Heart right ventricle (tissue), 16 donors: ENCODE data around the gene PRG3. TPM values are rescaled to one million over a fixed set of nuclear protein-coding genes. Genes with fewer than 3 reads are reported as not detected.
"Not testable (repeated sequence)": the region's sequence is repeated elsewhere in the genome, so short reads cannot be mapped to it uniquely, and the experiment has no call there.

Source experiments
- ATAC-seq, 8 donors: fragments of 200-7000 bp; cut with Tn5 transposase; one replicate each; pipeline ENCODE4 v1.9.1; 2020; ENCODE audit warnings: mild to moderate bottlenecking in 8 of 8, moderate library complexity in 8 of 8, moderate number of reproducible peaks in 1 of 8
- DNase-seq, 2 donors: peaks; one replicate each; pipeline ENCODE4 v3.0.0-alpha.2; 2020
- H3K27ac ChIP-seq, 10 donors: fragments of 200-600 bp; sonication (generic) in 2 of 10; one replicate each; pipeline versions ENCODE4 v1.5.0 to v1.8.0; 2020 to 2022; ENCODE audit warnings: mild to moderate bottlenecking in 3 of 10
- H3K27me3 ChIP-seq, 7 donors: fragments of 200-600 bp; one replicate each; pipeline ENCODE4 v1.8.0; 2021 to 2022; ENCODE audit warnings: mild to moderate bottlenecking in 2 of 7
- H3K36me3 ChIP-seq, 9 donors: fragments of 200-600 bp; sonication (generic) in 1 of 9; one replicate each; pipeline versions ENCODE4 v1.5.0 to v1.8.0; 2020 to 2022; ENCODE audit warnings: mild to moderate bottlenecking in 2 of 9
- H3K4me1 ChIP-seq, 9 donors: fragments of 200-600 bp; sonication (generic) in 1 of 9; one replicate each; pipeline versions ENCODE4 v1.5.0 to v1.8.0; 2020 to 2022; ENCODE audit warnings: mild to moderate bottlenecking in 4 of 9
- H3K4me3 ChIP-seq, 10 donors: fragments of 200-600 bp; sonication (generic) in 2 of 10; one replicate each; pipeline versions ENCODE4 v1.5.0 to v1.8.0; 2020 to 2022; ENCODE audit warnings: mild to moderate bottlenecking in 7 of 10, moderate library complexity in 2 of 10
- H3K9me3 ChIP-seq, 11 donors: fragments of 200-600 bp in 10 of 11; sonication (generic) in 2 of 11; one replicate each; pipeline versions ENCODE4 v1.5.0 to v1.8.0; 2013 to 2022; ENCODE audit warnings: mild to moderate bottlenecking in 2 of 11, control low read depth in 1 of 11, moderate library complexity in 1 of 11
- WGBS, 2 donors: extraction: QIAGEN DNeasy Blood & Tissue Kit; methylation state at CpG; one replicate each; pipeline ENCODE4 v1.1.7; 2013; ENCODE audit warnings: inconsistent platforms in 1 of 2; 5-methylcytosine and 5-hydroxymethylcytosine counted together
- intact Hi-C, 10 donors: fragments of 100-400 bp; cut with DNase I; formaldehyde crosslinking; loops; one replicate each; pipeline versions ENCODE4 v1.11.1 to v1.14.2; 2022
- polyA plus RNA-seq, 2 donors: library from polyadenylated mRNA; stranded (reverse); fragments of 200-250 nt; gene quantifications; one replicate each; pipeline ENCODE4 v1.2.3, GENCODE V29; 2013
- total RNA-seq, 10 donors: library from RNA; stranded (reverse); fragmentation: NEBNext Ultra II Directional in 3 of 10; extraction: Animal tissue kit (Norgen Biotek cat#: 25700) in 3 of 10; gene quantifications; one replicate each; pipeline versions ENCODE4 v1.2.1 to v1.2.4, GENCODE V29; 2021 to 2023
- TF ChIP-seq, protein P1 (sequence below), 9 donors: fragments of 200-600 bp; sonication (generic) in 2 of 9; IDR thresholded peaks; one replicate each; pipeline versions ENCODE4 v1.5.0 to v1.8.0; 2021 to 2022; ENCODE audit warnings: antibody characterized with exemption in 9 of 9, mild to moderate bottlenecking in 5 of 9, moderate library complexity in 1 of 9
- donor health status: Arrhythmogenic right ventricular cardiomyopathy.
- donor health status: ischemic (EF 13 %, LVEDD 7.1; RV severe dilation, severe dysfunction).
- donor health status: healthy with polysubstance abuse.
- donor health status: DM: no; HTN: yes; CAD: no.
- donor health status: DM: no; HTN: no; CAD: no.
- donor health status: ischemic (EF 25% LVEDD 6.9; RV normal size, moderate dysfunction).
- donor health status: ischemic (EF 25% LVEDD 5.7; RV mildly dilated, moderate dysfunction).
- donor health status: healthy.
- donor health status: DM: yes; HTN: yes; CAD: no.
- donor health status: Ischemic cardiomyopathy.
- donor health status: ischemic (EF 35%, LVEDD 5.7; RV mildly dilated, moderate dysfunction).
- donor health status: nonischemic (EF 11% LVEDD 7.7; RV severe dilation, severe dysfunction).
- donor health status: DM: yes; HTN: yes; CAD: no.
- donor health status: PGD.
- donor health status: ischemic (EF 29% LVEDD 5.4; RV normal size, mild dysfunction).
- donor health status: nonischemic (EF 23%, LVEDD 6.1; RV moderate dilation, normal function).

The PRG3 gene
- total and polyA plus RNA-seq, 12 donors = not detected

DNA sequence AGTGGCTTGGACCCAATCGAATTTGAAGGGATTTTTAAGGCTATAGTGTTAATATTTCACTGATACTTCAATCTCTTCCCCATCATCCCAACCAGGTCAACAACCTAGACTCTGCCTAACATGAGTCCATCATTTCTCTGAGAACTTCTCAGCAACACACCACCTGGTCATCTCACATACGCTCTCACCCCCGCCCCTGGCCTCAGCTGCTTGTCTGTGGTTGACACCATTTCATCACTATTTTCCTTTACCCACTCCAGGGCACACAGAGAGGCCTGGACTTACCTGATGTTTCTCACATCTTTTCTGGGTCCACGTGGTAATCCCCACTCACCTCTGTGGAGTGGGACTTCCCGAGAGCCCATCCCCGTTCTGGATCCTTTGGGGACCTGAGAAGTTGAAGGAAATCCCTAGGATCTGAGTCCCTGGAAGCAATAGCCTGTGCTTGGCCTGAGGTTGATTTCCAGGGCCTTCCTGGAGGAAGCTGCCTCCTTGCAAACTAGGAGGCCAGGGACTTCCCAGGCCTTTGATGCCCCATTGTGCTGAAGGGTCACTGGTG is 39.6 kb downstream of the PRG3 start:
- intact Hi-C loops = loop anchor here in 6 of 10 donors (5.0 to 10.0 kb wide), 7 partner anchors 113 to 1183 kb away; partner anchors contain the start of gene YPEL4 (in 4 of the 6)
- ATAC-seq (no peak), DNase-seq (no peak)
- Histone ChIP-seq H3K9me3 (no peaks in the 10 kb centered on the region), H3K27ac (no peak overlapping the region), H3K27me3 (peaks cover 0 to 9% (median 0%) of the 10 kb centered on the region in 7 donors), H3K4me1 (peaks cover 0 to 4% (median 2%) of the 10 kb centered on the region in 9 donors), H3K4me3 (no peak overlapping the region), H3K36me3 (no peaks in the 10 kb centered on the region)
- TF ChIP-seq, protein P1, sequence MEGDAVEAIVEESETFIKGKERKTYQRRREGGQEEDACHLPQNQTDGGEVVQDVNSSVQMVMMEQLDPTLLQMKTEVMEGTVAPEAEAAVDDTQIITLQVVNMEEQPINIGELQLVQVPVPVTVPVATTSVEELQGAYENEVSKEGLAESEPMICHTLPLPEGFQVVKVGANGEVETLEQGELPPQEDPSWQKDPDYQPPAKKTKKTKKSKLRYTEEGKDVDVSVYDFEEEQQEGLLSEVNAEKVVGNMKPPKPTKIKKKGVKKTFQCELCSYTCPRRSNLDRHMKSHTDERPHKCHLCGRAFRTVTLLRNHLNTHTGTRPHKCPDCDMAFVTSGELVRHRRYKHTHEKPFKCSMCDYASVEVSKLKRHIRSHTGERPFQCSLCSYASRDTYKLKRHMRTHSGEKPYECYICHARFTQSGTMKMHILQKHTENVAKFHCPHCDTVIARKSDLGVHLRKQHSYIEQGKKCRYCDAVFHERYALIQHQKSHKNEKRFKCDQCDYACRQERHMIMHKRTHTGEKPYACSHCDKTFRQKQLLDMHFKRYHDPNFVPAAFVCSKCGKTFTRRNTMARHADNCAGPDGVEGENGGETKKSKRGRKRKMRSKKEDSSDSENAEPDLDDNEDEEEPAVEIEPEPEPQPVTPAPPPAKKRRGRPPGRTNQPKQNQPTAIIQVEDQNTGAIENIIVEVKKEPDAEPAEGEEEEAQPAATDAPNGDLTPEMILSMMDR (IDR thresholded peaks at IDR 0.05) = no peak
- 79 to 85% methylated on average over 6 of the region's 6 CpGs for WGBS, 2 donors

- Histone ChIP-seq H3K4me1 (peaks cover 0 to 9% (median 6%) of the 10 kb centered on the region in 9 donors), H3K27me3 (peaks cover 0 to 9% (median 0%) of the 10 kb centered on the region in 7 donors), H3K4me3 (no peak overlapping the region), H3K36me3 (no peaks in the 10 kb centered on the region), H3K27ac (no peak overlapping the region), H3K9me3 (no peaks in the 10 kb centered on the region)
- intact Hi-C loops = loop anchor here in 6 of 10 donors (5.0 to 10.0 kb wide), 7 partner anchors 115 to 1185 kb away; partner anchors contain the start of gene YPEL4 (in 4 of the 6)
- TF ChIP-seq, protein P1 (IDR thresholded peaks at IDR 0.05) = peak in 4 of 9 donors; percentile 8 to 27 (median 14)
- WGBS, 2 donors = 34 to 40% methylated on average over 12 of the region's 12 CpGs
- ATAC-seq (no peak), DNase-seq (no peak)
These were observed 40.8 kb downstream of the PRG3 start for GRCh38 chr11:57340039-57340615.

DNA sequence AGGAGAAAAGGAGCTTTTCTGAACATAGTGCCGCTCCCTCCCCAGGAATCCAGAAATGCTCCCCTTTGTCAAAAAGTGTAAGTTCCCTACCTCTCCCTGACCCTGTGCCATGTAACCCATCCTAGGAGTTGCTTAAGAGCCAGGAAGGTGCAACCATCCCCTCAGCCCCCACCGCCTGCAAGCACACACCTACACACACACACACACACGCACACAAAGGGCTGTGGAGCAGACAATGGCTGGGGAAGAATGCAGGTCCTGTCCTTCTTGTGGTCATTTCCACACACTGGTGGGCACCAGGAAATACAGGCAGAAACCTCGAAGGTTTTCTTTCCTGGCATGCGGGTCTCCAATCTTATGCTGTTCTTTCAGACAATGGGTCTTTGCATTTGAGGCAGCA is 41.6 kb downstream of the PRG3 start:
- Histone ChIP-seq H3K36me3 (peaks cover 0 to 3% (median 0%) of the 10 kb centered on the region in 9 donors), H3K4me1 (peaks cover 6 to 17% (median 14%) of the 10 kb centered on the region in 9 donors), H3K27me3 (peaks cover 0 to 9% (median 0%) of the 10 kb centered on the region in 7 donors), H3K27ac (no peak overlapping the region), H3K4me3 (peak overlapping the region in 1 of 10 donors; percentile 43), H3K9me3 (no peaks in the 10 kb centered on the region)
- no peak for DNase-seq
- no peak for ATAC-seq
- TF ChIP-seq, protein P1 (IDR thresholded peaks at IDR 0.05) = no peak
- intact Hi-C loops = no loop called here
- WGBS, 2 donors = 76 to 87% methylated on average over 5 of the region's 5 CpGs

GRCh38 chr11:57338142-57338541 is 42.8 kb downstream of the PRG3 start, which contains the start of gene P2RX3:
P2RX3 (plus strand) TSS chr11:57338352; CDS start chr11:57338551, 199 bp downstream.
- Histone ChIP-seq H3K4me3 (peak within 1 kb of the TSS in 4 of 10 donors; percentile 5 to 43 (median 18)), H3K4me1 (peaks cover 6 to 24% (median 16%) of the 10 kb centered on the region in 9 donors), H3K27me3 (peaks cover 0 to 9% (median 0%) of the 10 kb centered on the region in 7 donors), H3K27ac (no peak within 1 kb of the TSS), H3K9me3 (no peaks in the 10 kb centered on the region), H3K36me3 (peaks cover 0 to 14% (median 0%) of the 10 kb centered on the region in 9 donors)
- WGBS, 2 donors = 26 to 33% methylated on average over 4 of the region's 4 CpGs
- DNase-seq = peak in 1 of 2 donors; percentile 54
- intact Hi-C loops = no loop called here
- ATAC-seq = no peak
- TF ChIP-seq, protein P1 (IDR thresholded peaks at IDR 0.05) = no peak

DNA sequence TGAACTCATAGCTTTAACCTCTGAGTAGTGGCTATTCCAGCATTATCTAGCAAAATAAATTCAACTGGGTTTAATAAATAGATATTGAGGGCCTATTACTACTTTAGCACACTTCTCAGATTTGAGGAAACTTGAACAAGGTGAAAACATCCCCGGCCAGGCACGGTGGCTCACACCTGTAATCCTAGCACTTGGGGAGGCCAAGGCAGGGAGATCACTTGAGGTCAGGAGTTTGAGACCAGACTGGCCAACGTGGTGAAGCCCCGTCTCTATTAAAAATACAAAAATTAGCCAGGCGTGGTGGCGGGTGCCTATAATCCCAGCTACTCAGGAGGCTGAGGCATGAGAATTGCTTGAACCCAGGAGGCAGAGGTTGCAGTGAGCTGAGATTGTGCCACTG is 44.1 kb downstream of the PRG3 start:
- DNase-seq, H3K4me3 ChIP-seq, intact Hi-C loops, H3K27me3 ChIP-seq, H3K9me3 ChIP-seq, ATAC-seq: not testable (repeated sequence)
- Histone ChIP-seq H3K4me1 (peaks cover 6 to 24% (median 16%) of the 10 kb centered on the region in 9 donors), H3K27ac (peak overlapping the region in 1 of 10 donors; percentile 90), H3K36me3 (peaks cover 0 to 27% (median 10%) of the 10 kb centered on the region in 9 donors)
- WGBS, 2 donors = 95 to 96% methylated on average over 6 of the region's 6 CpGs
